ENCODE data around the gene DUSP14. TPM values are rescaled to one million over a fixed set of nuclear protein-coding genes. Genes with fewer than 3 reads are reported as not detected.
"Not testable (repeated sequence)": the region's sequence is repeated elsewhere in the genome, so short reads cannot be mapped to it uniquely, and the experiment has no call there.

DUSP14 gene, protein sequence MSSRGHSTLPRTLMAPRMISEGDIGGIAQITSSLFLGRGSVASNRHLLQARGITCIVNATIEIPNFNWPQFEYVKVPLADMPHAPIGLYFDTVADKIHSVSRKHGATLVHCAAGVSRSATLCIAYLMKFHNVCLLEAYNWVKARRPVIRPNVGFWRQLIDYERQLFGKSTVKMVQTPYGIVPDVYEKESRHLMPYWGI
- total RNA-seq (2014; rRNA removed) (49.4 and 56.2 TPM in 2 replicates), Bru-seq, nascent RNA (percentile 69 among the genes with signal in this experiment), BruChase-seq, experiment 1, labeled RNA remaining after a 6-hour chase (percentile 81 among the genes with signal in this experiment), BruChase-seq, experiment 2, labeled RNA remaining after a 2-hour chase (percentile 70 among the genes with signal in this experiment)
- long read RNA-seq, transcript DUSP14-206 (3 exons, 1,537 nt) = major isoform, 38 of 45 reads
- long read RNA-seq, partial matches to known transcripts = 6 of 45 reads
- long read RNA-seq, other reads (novel, unspliced or antisense) = 1 of 45 reads

- H3K4me3 ChIP-seq (ENCODE audit: low read length) = peak within 1 kb of the TSS; percentile 85
- ATAC-seq (peak; percentile 55), DNase-seq (peak; percentile 83)
- H3K4me2 ChIP-seq (ENCODE audit: low read length) = peak within 1 kb of the TSS; percentile 99
- H3K4me1 ChIP-seq (ENCODE audit: insufficient read depth, low read length) = peaks cover 47% of the 10 kb centered on the region
- H3K9ac ChIP-seq (ENCODE audit: low read length) = peak within 1 kb of the TSS; percentile 87
- TF ChIP-seq EZH2phosphoT487 (IDR thresholded peaks at IDR 0.05; ENCODE audit: borderline replicate concordance, low read length) (no peak; the same call in none of the 2 replicates), EZH2 (IDR thresholded peaks at IDR 0.05; ENCODE audit: low read length, unreplicated experiment) (no peak)
- TF ChIP-seq, protein P1, sequence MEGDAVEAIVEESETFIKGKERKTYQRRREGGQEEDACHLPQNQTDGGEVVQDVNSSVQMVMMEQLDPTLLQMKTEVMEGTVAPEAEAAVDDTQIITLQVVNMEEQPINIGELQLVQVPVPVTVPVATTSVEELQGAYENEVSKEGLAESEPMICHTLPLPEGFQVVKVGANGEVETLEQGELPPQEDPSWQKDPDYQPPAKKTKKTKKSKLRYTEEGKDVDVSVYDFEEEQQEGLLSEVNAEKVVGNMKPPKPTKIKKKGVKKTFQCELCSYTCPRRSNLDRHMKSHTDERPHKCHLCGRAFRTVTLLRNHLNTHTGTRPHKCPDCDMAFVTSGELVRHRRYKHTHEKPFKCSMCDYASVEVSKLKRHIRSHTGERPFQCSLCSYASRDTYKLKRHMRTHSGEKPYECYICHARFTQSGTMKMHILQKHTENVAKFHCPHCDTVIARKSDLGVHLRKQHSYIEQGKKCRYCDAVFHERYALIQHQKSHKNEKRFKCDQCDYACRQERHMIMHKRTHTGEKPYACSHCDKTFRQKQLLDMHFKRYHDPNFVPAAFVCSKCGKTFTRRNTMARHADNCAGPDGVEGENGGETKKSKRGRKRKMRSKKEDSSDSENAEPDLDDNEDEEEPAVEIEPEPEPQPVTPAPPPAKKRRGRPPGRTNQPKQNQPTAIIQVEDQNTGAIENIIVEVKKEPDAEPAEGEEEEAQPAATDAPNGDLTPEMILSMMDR (conservative IDR thresholded peaks at IDR 0.05; ENCODE audit: low read depth, low read length) = no peak
- intact Hi-C loops (cut with micrococcal nuclease) = loop anchor here (5.0 to 10.0 kb wide), 2 partner anchors 42 to 85 kb away; partner anchors contain the start of genes ACACA and TADA2A
- peaks cover 14% of the 10 kb centered on the region for H4K20me1 ChIP-seq (ENCODE audit: low read length)
- peaks cover 44% of the 10 kb centered on the region for H3K79me2 ChIP-seq (ENCODE audit: low read length)
- H3K27ac ChIP-seq (ENCODE audit: low read length) = peak within 1 kb of the TSS; percentile 98
- peak within 1 kb of the TSS; percentile 72; the same call in 1 of the 2 replicates for H2AFZ ChIP-seq (ENCODE audit: low read length)
- H3F3A ChIP-seq (ENCODE audit: low read length, unreplicated experiment) = no peaks in the 10 kb centered on the region
- H3K9me3 ChIP-seq (ENCODE audit: low read length) = no peaks in the 10 kb centered on the region
- H3K36me3 ChIP-seq (ENCODE audit: low read depth, low read length) = no peaks in the 10 kb centered on the region
- H3K9me2 ChIP-seq (replicated peaks; ENCODE audit: low read length) = no peaks in the 10 kb centered on the region
- H3K27me3 ChIP-seq (ENCODE audit: low read length) = no peaks in the 10 kb centered on the region
- POLR2A ChIA-PET (ENCODE audit: unreplicated experiment) = interaction anchor here (0.7 kb wide), 1 partner anchor 13 kb away, joined by 3 read pairs; no protein-coding TSS in a partner anchor
- TSS peak; percentile 69 for BruUV-seq (replicated peaks)
- CTCF ChIA-PET = interaction anchor here (0.5 kb wide), 2 partner anchors 8 to 91 kb away, joined by 3 read pairs; no protein-coding TSS in a partner anchor
Measured at GRCh38 chr17:37489197-37490001, at the start of gene DUSP14. Gene DUSP14 (plus strand): TSS chr17:37489891. CDS start chr17:37512273, 22,382 bp downstream.

DNA sequence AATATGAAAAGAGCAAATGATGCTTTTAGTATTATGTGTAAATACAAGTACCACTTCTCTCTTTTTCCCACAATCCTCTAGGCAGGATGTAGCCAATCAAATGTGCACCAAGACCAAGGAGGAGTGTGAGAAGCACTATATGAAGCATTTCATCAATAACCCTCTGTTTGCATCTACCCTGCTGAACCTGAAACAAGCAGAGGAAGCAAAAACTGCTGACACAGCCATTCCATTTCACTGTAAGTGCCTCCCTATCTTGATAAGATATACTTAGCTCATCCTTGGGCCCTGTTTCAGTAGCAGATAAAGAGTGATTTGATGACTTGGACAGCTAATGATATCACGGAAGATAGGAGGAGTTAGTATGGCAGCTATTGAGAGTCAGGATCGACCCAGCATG lies 49.3 kb upstream of the DUSP14 start:
- ATAC-seq (no peak), DNase-seq (no peak)
- Histone ChIP-seq H3K27me3 (ENCODE audit: low read length) (no peaks in the 10 kb centered on the region), H3K9me3 (ENCODE audit: low read length) (no peaks in the 10 kb centered on the region), H3K9me2 (replicated peaks; ENCODE audit: low read length) (no peaks in the 10 kb centered on the region), H3K27ac (ENCODE audit: low read length) (no peak overlapping the region), H2AFZ (ENCODE audit: low read length) (no peak overlapping the region), H4K20me1 (ENCODE audit: low read length) (no peaks in the 10 kb centered on the region), H3K79me2 (ENCODE audit: low read length) (no peaks in the 10 kb centered on the region), H3K4me3 (ENCODE audit: low read length) (no peak overlapping the region), H3K4me2 (ENCODE audit: low read length) (no peak overlapping the region), H3K36me3 (ENCODE audit: low read depth, low read length) (peaks cover 11% of the 10 kb centered on the region), H3K4me1 (ENCODE audit: insufficient read depth, low read length) (no peaks in the 10 kb centered on the region), H3K9ac (ENCODE audit: low read length) (no peak overlapping the region), H3F3A (ENCODE audit: low read length, unreplicated experiment) (no peaks in the 10 kb centered on the region)
- CTCF ChIA-PET = no interaction called here
- POLR2A ChIA-PET (ENCODE audit: unreplicated experiment) = no interaction called here
- no TSS peak for BruUV-seq (replicated peaks)
- TF ChIP-seq EZH2phosphoT487 (IDR thresholded peaks at IDR 0.05; ENCODE audit: borderline replicate concordance, low read length) (no peak), EZH2 (IDR thresholded peaks at IDR 0.05; ENCODE audit: low read length, unreplicated experiment) (no peak)
- TF ChIP-seq, protein P1 (conservative IDR thresholded peaks at IDR 0.05; ENCODE audit: low read depth, low read length) = no peak
- intact Hi-C loops (cut with micrococcal nuclease) = no loop called here

DNA sequence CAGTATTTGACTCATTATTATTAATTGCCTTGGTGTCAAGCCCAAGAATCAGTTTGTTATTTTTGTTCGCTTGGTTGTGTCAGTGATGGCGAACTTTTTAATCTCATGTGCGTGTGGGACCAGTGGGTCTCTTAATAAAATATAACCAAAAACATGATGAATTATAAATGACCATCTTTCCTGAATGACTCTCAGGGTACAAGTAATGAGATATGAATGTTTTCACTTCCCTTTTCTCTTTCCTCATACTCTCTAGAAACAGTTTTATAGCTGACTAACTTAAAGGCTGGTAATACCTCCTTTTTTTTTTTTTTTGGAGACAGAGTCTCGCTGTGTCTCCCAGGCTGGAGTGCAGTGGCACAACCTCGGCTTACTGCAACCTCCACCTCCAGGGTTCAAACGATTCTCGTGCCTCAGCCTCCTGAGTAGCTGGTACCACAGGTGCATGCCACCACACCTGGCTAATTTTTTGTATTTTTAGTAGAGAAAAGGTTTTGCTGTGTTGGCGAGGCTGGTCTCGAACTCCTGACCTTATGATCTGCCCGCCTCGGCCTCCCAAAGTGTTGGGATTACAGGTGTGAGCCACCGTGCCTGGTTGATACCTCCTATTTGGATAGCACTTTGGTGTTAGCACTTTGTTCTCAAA lies 48.2 kb upstream of the DUSP14 start:
- ATAC-seq; intact Hi-C loops (cut with micrococcal nuclease); H3K9ac ChIP-seq (ENCODE audit: low read length); H3K27ac ChIP-seq (ENCODE audit: low read length); H3K4me3 ChIP-seq (ENCODE audit: low read length); H3K4me2 ChIP-seq (ENCODE audit: low read length); H2AFZ ChIP-seq (ENCODE audit: low read length); CTCF ChIA-PET; H4K20me1 ChIP-seq (ENCODE audit: low read length); H3K9me2 ChIP-seq (replicated peaks; ENCODE audit: low read length); DNase-seq; H3F3A ChIP-seq (ENCODE audit: low read length, unreplicated experiment); H3K9me3 ChIP-seq (ENCODE audit: low read length); H3K27me3 ChIP-seq (ENCODE audit: low read length); H3K4me1 ChIP-seq (ENCODE audit: insufficient read depth, low read length); H3K79me2 ChIP-seq (ENCODE audit: low read length); BruUV-seq (replicated peaks): not testable (repeated sequence)
- peaks cover 11% of the 10 kb centered on the region for H3K36me3 ChIP-seq (ENCODE audit: low read depth, low read length)
- POLR2A ChIA-PET (ENCODE audit: unreplicated experiment) = interaction anchor here (0.6 kb wide), 1 partner anchor 141 kb away, joined by 18 read pairs; no protein-coding TSS in a partner anchor

Measured in PC-3 (cell line).